HG03039 (cell line): ENCODE measurements around the gene ARCN1.
A peak's percentile ranks its signal among the peaks of the same experiment; 100 is the strongest.
"Not testable (repeated sequence)": the region's sequence is repeated elsewhere in the genome, so short reads cannot be mapped to it uniquely, and the experiment has no call there.

Source experiments
- ATAC-seq: cut with Tn5 transposase; IDR thresholded peaks from one replicate; pipeline ENCODE4 v1.9.1; 2021; ENCODE audit warnings: mild to moderate bottlenecking, moderate library complexity; ENCODE audit not compliant: unreplicated experiment

The ARCN1 gene

DNA sequence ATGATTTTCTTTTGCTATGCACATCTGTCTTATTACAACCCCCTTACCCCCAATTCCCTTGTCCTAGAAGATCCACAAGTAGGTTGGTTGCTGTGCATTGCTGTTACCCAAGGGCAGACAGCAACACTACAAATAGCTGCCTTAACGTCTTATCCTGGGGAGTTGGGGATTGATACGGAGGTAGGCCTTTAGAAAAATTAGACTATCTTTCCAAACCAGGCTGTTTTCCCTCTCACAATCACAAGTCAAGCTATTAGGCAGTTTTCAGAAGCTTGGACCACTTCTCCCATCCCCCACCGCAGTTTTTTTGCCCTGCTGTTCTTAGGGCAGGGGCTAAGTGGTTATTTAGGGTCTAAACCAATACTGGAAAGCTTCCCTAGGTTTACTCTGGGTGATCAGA, 32.4 kb downstream of the ARCN1 start:
- ATAC-seq, result no peak

DNA sequence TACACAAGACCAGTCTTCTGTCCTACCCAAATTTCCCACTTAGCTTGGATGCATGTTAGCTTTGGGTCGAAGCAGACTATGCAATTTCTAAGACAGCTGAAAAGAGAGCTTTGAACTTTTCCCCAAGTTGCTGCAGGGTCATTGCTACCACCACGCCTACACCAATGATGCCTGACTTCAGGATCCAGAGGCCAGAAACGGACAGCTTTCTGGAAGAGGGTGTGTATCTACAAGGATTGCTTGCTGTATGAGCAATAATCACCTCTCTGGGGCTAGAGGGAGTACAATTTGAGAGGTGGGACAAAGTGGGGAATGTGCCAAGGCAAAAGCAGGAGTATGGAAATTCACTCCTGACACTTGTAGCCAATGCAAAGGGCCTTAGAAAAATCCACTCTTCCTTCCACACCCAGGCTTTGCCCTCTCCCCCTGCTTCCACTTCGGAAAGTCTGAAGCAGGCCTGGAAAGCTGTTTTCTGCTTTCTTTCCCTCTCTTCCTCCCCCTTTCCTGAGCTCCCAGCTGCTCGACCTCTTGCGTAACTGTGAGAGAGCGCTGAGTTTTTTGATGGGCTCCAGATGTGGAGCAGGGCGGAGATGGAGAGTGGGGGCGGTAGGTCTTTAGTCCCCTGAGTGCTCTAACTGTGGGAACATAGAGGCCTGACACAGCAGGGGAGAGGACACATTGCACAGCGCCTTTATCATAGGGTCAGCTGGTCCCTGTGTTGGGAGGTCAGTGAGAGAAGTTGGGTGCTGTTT, 33.1 kb downstream of the ARCN1 start:
- no peak for ATAC-seq

DNA sequence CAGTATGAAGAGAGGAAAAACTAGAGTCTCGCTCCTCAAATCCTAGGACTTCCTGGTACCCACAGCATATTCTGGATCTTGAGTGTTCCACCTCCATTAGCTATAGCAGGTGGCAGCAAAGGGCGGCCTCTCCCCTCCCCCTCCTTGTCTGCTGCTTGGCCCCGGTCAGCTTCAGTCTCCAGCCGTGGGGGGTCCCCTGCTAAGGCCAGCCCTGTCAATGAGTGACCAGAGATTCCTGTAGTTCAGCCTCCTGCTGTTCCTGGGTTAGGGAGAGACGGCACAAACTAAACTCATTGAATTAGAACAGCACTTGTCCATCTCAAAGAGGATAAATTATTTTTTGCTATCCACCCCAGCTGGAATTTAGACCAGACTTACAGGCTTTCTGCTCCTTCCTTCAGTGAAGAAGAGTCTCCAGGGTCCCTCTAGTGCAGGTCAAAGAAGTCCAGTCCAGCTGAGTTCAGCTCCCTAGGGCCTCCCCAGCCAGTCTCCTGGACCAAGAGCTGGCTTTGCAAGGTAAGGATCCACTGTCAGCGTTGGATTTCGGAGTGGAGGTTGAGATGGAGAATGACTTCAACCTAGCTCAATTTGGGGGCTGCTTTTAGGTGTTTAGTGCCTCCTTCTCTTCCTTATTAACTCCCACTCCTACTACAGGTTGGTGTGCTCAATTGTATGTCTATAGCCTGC, 34.1 kb downstream of the ARCN1 start:
- no peak for ATAC-seq

DNA sequence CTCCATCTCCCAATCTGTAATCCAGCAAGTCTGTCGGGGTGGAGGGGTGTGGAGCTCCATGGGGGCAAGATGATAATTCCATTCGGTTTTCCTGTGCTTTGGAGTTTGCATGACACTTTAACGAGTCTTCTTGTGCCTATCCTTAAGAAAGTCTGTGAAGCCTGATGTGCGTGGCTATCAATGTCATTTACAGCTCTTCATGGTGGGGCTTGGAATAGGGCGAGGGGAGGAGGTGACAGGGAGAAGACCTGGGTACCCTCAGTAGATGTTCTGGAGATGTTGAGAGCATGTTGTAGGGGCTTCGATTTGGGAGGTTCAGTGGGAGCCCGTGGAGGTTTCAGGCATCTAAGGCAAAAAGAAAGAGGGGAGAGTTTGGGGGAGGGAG, 34.6 kb downstream of the ARCN1 start:
- ATAC-seq, result no peak

DNA sequence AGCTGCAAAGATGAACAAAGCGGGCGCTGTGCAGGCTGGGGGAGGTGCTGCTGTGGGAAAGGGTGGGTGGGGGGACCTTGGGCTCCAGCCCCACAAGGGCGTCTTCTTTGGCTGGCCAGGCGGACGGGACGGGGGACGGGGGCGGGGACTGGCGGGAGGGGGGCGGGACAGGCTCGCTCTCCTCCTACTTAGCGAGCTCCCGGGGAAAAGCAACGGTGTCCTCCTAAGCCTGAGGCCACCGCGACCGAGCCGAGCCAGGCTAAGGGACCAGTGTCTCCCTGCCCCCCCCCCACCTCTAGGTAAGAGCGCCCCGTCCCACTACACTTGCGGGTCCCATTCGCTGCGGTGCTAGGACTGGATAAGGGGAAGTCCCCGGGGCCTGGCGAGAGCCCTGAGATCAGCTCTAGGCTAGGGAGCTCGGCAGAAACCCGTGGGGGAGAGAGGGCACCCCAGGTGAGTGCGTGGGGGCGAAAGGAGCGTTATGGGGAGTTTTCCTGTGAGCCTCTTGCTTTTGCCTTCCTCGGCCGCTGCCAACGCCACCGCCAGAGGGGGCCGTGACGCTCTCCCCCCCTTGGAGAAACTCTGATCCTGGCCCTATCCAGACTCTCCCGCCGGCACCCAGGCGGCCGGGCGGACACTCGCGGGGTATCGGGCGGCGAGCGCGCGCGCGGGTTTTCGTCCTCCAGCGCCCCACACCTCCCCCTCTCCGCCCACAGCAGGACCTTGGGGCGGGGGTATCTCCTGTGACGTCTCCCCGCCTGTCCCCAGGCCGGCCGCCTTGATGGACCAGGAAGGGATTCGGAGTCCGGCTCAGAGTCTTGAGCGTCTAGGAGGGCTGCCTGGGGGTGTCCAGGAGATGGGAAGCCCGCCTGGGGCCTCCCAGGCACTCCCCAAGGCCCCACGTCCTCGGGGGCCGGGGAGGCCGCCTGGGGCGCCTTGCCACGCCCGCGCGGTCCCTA, 35.5 kb downstream of the ARCN1 start, which contains the start of gene PHLDB1:
TSS of gene PHLDB1 (plus strand) at position 215 of the 959 bp plus-strand sequence. CDS start 6,222 bp downstream, outside the sequence.
- ATAC-seq, result no peak

DNA sequence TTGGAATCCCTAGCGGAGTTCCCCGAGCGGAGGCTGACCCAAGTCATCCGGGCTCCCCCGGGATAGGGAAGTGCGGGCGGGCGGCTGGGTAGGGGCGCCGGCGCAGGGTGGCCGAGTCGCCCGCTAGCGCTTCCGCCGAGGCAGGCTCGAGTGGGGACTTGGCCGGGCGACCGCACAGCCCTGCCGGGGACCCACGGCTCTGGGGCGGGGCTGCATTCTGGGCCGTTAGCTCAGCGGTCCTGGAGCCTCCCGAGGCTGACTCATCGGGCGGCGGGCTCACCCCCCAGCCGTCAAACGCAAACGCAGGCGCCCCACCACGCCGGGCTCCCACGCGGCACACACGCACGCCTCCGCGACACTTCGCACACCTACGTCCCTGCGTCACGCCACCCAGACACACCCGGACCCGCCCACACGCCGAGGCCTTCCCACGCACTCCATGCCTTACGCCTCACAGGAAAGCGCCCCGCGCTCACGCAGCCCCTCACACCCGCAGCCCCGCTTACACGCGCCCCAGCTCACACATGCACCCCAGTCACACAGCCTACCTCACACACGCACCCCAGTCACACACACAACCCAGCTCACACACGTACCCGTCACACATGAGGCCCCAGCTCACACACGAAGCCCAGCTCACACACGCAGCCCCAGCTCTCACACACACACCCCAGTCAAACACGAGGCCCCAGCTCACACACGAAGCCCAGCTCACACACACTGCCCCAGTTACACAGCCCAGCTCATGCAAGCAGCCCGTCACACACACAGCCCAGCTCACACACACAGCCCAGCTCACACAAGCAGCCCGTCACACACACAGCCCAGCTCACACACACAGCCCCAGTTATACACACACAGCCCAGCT, 36.4 kb downstream of the ARCN1 start:
- no peak for ATAC-seq

DNA sequence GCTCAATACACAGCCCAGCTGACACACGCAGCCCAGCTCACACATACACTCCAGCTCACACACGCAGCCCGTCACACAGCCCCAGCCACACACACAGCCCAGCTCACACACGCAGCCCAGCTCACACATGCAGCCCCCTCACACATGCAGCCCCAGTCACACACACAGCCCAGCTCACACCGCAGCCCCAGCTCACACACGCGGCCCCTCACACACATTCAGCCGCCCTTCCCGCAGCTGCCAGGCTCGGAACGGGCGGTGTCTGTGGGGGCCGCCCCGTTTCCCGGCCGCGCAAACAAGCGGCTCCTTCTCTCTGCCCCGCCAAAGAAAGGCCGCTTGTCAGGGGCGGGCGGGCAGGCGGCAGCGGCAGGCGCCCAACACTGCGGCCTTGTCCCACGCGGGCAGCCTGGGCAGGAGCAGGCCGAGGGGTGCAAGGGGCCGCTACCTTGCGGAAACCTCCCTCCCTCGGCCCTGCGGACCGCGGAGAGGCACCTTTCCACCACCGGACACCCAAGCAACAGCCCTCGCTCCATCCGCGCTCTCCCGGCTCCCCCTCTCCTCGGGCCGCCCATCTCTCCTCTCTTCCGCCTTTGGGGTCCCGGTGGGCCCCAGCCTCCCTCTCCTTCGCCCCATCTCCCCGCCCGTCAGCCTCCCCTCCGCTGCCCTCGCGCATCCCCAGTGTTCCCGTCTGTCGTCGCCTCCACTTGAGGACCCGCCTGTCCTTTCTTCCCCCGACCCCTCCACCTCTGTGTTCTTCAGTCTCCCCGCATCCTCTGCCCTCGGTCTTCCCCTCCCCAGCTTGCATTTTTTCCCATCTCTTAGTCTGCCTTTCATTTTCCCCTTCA, 37.4 kb downstream of the ARCN1 start:
- no peak for ATAC-seq

DNA sequence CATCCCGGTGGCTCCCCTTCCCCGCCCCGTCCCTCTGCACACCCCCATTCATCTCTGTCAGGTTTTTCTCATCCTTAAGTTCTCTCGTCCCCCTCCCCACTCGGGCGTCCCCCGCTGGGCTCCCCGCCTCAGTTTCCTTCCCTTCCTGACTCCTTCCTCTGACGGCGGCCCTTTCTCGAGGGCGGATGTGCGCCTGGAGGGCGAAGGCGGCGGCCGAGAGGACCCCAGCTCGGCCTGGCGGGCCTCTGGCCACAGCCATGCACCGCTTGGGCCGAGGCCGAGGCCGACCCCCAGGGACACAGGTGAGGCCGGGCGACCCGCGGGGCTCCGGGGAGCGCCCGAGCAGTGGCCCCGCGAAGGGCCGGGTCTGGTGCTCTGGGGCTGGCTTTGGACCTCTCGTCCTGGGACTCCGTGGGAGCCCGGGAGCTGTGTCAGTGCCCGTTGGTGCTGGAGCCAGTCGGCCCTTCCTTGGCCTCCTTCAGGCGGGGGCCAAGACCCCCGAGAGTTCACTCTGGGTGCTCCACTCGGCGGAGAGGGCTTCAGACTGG, 38.1 kb downstream of the ARCN1 start:
- no peak for ATAC-seq

DNA sequence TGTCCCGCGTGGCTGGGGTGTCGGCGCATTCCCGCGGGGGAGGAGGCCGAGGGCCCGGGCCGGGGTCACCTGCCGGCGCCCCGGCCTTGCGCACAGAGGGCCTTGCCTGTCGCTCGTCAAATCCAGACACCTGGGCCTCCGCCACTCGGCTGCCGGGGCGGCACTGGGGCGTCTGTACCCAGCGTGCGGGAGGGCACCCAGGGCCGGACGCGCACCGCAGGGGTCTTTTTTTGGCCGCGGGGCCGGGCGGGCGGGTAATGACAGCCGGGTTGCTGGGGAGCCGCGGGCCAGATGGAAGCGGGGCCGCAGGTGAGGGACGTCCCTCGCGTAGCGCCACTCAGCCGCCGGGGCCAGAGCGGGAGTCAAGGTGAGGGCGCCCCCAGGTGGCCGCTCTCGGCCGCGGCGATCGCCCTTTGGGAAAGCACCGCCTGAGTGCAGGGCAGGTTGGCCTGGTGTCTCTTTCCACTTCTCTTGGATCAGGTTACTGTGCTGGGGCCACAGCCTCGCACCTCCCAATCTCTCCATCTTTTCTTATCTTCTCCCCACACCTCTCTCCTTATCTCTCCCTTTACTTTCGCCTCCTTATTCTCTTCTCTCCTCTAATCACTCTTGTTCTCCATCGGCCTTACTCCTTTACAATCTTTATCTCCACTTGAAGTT, 38.7 kb downstream of the ARCN1 start:
- peak; percentile 43 for ATAC-seq

DNA sequence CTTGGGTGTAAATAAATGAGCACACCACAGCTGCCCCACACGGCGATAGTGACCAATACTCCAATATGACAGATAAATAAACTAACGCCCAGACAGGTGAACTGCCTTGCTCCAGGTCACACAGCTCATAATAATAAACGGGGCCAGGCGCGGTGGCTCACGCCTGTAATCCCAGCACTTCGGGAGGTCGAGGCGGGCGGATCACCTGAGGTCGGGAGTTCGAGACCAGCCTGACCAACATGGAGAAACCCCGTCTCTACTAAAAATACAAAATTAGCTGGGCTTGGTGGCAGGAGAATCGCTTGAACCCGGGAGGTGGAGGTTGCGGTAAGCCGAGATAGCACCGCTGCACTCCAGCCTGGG, 39.2 kb downstream of the ARCN1 start:
- not testable (repeated sequence) for ATAC-seq

DNA sequence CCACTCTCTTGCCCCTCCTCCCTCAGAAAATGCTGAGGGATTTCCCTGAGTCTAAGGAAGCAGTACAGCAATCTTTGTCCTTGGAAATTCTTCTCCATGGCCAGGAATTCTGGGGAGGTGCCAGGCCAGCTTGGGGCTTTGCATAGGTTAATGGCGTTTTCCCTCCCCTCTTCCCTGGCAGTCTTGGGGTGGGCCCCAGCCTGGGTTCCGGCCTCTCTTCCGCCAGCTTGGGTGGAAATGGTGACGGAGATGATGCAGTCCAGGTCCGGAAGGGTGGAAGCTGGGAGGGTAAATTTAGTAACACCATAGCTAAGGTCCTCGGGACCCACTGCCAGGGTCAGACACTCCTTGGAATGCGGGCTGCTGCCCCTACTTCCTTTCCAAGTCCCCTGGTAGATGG, 40.2 kb downstream of the ARCN1 start:
- no peak for ATAC-seq

DNA sequence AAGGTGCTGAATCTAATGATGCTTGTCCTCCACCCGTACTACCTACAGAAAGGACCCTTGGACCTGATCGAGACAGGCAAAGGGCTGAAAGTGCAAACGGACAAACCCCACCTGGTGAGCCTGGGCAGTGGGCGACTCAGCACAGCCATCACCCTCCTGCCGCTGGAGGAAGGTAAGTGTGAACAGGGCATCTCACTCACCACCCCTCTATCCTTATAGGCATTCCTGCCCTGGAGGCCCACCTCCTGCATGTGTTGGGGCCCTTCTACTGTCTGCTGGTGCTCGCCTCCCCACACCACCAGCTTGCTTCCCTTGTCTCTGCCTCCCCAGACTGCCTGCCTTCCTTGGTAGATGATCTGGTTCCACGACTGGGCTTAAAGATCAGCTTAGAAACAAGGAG, 42.3 kb downstream of the ARCN1 start:
- ATAC-seq, result no peak

DNA sequence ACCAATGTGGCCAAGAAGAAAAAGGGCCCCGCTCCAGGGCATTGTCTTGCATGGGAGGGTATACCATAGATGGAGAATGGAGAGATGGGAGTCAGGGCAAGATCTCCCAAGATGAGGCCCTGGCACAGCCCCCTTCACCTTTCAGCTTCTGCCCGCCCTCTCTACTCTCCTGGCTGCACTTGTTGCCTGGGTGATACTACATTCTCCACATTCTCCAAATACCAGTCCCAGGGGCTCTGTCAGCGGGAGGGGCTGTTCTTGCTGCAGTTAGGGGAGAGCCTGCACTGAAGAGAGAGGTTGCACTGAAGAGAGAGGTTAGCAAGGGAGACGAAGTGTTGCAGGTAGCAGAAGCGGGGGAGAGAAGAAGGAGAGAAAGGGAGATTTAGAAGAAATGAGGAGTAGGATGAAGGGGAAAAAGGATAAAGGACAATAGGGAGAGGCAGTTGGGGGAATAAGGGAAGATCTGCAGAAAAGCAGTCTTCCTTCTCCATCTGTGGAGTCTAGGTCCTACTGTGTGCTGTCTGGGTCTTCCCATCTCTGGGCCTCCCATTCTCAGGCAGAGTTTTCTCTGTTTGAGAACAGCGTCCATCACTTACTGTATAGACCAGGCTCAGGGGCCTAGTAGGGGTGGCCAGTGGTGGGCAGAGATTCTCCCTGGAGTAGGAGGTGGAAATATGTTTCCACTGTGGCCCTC, 43.2 kb downstream of the ARCN1 start:
- no peak for ATAC-seq

DNA sequence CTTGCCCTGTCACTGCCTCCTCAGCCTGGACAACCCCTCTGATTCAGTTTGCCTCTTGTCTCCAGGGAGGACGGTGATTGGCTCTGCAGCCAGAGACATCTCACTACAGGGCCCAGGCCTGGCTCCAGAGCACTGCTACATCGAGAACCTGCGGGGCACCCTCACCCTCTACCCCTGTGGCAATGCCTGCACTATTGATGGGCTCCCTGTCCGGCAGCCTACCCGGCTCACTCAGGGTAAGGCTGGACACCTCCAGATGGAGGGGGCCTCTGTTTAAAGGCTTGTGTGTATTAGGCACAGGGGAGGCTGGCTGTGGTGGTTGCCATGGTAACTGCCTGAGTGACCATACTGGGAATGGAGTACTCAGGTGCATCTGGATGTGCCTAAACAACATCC, 43.8 kb downstream of the ARCN1 start:
- ATAC-seq, result no peak

DNA sequence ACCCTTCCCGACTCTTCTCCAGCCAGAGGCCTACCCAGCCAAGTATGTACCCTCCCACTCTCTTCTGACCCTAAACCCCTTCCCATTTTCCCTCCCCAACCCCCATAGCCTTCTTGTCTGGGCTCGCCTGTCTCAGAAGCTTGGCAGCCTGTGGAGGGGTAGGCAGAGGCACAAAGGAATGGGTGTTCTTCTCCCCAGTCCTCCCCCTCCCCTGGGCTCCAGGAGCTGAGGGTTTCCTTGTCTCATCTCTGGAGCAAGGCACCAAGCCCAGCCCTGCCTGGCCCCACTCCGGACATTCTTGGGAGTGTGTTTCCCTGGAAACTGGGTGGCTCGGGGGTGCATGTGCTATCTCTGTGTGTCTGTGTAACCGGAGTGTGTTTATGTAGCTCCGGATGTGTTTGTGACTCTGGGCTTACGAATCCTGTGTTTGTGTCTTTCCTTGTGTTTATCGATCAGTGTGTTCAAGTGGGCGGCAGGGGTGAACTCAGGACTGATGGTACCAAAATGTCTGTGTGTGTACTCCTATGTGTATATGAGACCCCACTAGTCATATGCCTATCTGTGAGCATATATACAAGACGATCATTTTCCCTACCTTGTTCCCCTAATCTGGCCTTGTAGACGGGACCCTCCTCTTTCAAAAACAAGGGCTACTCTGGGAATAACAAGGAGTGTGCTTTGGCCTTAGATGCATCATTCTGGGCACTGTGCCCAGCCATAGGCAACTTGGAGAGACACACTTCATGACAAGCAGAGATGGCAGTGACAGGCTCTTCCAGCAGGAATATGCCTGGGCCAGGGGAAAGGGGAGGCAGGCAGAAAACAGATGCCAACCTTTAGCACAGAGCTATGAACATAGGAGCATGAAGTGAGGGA, 46.1 kb downstream of the ARCN1 start:
- no peak for ATAC-seq

DNA sequence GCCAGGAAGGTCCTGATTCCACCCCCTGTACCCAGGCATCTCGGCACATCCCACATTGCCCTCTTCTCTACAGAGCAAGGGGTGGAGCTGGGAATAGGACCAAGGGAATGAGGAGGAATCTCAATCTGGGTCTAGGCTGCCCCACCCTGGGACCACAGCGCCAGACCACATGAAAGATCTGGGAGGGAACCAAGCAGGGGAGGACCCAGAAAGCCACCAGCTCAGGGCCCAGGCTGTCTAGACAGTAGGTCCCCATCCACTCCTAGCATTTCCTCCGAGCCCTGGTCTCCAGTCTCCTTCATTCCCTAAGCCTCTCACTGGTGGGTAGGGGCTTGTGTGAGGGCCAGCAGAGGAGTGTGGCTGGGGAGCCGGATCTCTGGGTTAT, 46.8 kb downstream of the ARCN1 start:
- no peak for ATAC-seq
